Kidney (tissue), 22 donors: ENCODE results near the gene NUDT22. TPM values are rescaled to one million over a fixed set of nuclear protein-coding genes. Genes with fewer than 3 reads are reported as not detected.

ENCODE experiments used
- DNase-seq, 5 donors: peaks; one replicate each; pipeline ENCODE4 v3.0.0-alpha.2; 2013 to 2020
- FAIRE-seq: peaks from 2 replicates; lab custom pipeline; 2012; peaks lifted over from hg19 to GRCh38; lab: Jason Lieb, UNC
- H3K27ac ChIP-seq, 2 donors: one replicate each; pipeline ENCODE4 v1.7.0; 2013; ENCODE audit warnings: low read depth in 2 of 2, low read length in 2 of 2, inconsistent platforms in 1 of 2
- H3K27me3 ChIP-seq: one replicate; pipeline ENCODE4 v1.7.1; 2013; ENCODE audit warnings: low read length, inconsistent platforms; ENCODE audit not compliant: control insufficient read depth, insufficient read depth
- H3K36me3 ChIP-seq, 3 donors: one replicate each; pipeline versions ENCODE4 v1.7.0 to v1.7.1; 2013; ENCODE audit warnings: low read length in 3 of 3, control low read depth in 1 of 3, inconsistent platforms in 1 of 3; ENCODE audit not compliant: insufficient read depth in 3 of 3, control insufficient read depth in 2 of 3
- H3K4me1 ChIP-seq, 3 donors: one replicate each; pipeline versions ENCODE4 v1.7.0 to v1.7.1; 2013; ENCODE audit warnings: low read length in 3 of 3, inconsistent platforms in 1 of 3, low read depth in 1 of 3; ENCODE audit not compliant: control insufficient read depth in 2 of 3, insufficient read depth in 2 of 3
- H3K4me3 ChIP-seq, 3 donors: one replicate each; pipeline versions ENCODE4 v1.7.0 to v1.8.1; 2013; ENCODE audit warnings: low read length in 3 of 3, control low read depth in 1 of 3, inconsistent platforms in 1 of 3
- H3K9ac ChIP-seq, 3 donors: one replicate each; pipeline versions ENCODE4 v1.7.0 to v1.7.1; 2013; ENCODE audit warnings: low read length in 3 of 3, control low read depth in 1 of 3, inconsistent platforms in 1 of 3
- H3K9me3 ChIP-seq, 3 donors: one replicate each; pipeline versions ENCODE4 v1.7.0 to v1.7.1; 2013; ENCODE audit warnings: low read length in 3 of 3, control low read depth in 1 of 3, inconsistent platforms in 1 of 3; ENCODE audit not compliant: control insufficient read depth in 2 of 3, insufficient read depth in 1 of 3
- intact Hi-C: fragments of 100-400 bp; cut with DNase I; formaldehyde crosslinking; loops from one replicate; pipeline ENCODE4 v1.11.1; 2022
- long read RNA-seq, 10 donors: library from polyadenylated mRNA in 1 of 10; unstranded in 1 of 10; transcript quantifications; one replicate each; pipeline ENCODE4 v2.0.0 and lab custom pipeline, GENCODE V29; 2021 to 2026
- polyA plus RNA-seq: library from polyadenylated mRNA; stranded (reverse); fragments of 350-450 nt; fragmentation: Illumina TruSeq; extraction: RNeasy Lipid Tissue Mini Kit (QIAGEN cat#74804); gene quantifications from one replicate; pipeline ENCODE4 v1.2.3, GENCODE V29; 2014; ENCODE audit warnings: low read depth, low replicate concordance; ENCODE audit not compliant: insufficient read depth
- total RNA-seq: library from RNA; stranded (reverse); fragmentation: NEBNext Ultra II Directional; extraction: Animal tissue kit (Norgen Biotek cat#: 25700); gene quantifications from one replicate; pipeline ENCODE4 v1.2.1, GENCODE V29; 2021
- TF ChIP-seq, protein P1 (sequence below): IDR thresholded peaks from 3 replicates; pipeline ENCODE4 v1.5.1; 2012; ENCODE audit warnings: mild to moderate bottlenecking, moderate library complexity, borderline replicate concordance; ENCODE audit not compliant: insufficient read depth; ENCODE audit errors: extremely low read depth
- donor health status: control.
- donor health status: control.
- donor health status: control.
- donor health status: control.
- donor health status: control.
- donor health status: DM: yes; HTN: yes; CAD: no.
- donor health status: Normal renal cell carcinoma (clear cell type).

Gene NUDT22, protein sequence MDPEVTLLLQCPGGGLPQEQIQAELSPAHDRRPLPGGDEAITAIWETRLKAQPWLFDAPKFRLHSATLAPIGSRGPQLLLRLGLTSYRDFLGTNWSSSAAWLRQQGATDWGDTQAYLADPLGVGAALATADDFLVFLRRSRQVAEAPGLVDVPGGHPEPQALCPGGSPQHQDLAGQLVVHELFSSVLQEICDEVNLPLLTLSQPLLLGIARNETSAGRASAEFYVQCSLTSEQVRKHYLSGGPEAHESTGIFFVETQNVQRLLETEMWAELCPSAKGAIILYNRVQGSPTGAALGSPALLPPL
- total RNA-seq (64.5 TPM), polyA plus RNA-seq (150 TPM)
- long read RNA-seq, donor 1, transcript NUDT22-204 (5 exons, 986 nt) = minor isoform, 5 of 14 reads
- long read RNA-seq, donor 1, transcript NUDT22-201 (6 exons, 1,094 nt) = major isoform, 7 of 14 reads
- long read RNA-seq, donor 1, partial matches to known transcripts = 0 of 14 reads
- long read RNA-seq, donor 1, other reads (novel, unspliced or antisense) = 0 of 14 reads
- long read RNA-seq, donor 2, partial matches to known transcripts = 0 of 6 reads
- long read RNA-seq, donor 2, other reads (novel, unspliced or antisense) = 0 of 6 reads
- long read RNA-seq, donor 3, transcript NUDT22-201 (6 exons, 1,094 nt) = major isoform, 6 of 14 reads
- long read RNA-seq, donor 3, partial matches to known transcripts = 0 of 14 reads
- long read RNA-seq, donor 3, other reads (novel, unspliced or antisense) = 0 of 14 reads
- long read RNA-seq, donor 4, partial matches to known transcripts = 22 of 35 reads
- long read RNA-seq, donor 4, other reads (novel, unspliced or antisense) = 5 of 35 reads
- long read RNA-seq, donor 5 = 0 reads
- long read RNA-seq, donor 6, transcript NUDT22-201 (6 exons, 1,094 nt) = major isoform, 14 of 30 reads
- long read RNA-seq, donor 6, partial matches to known transcripts = 6 of 30 reads
- long read RNA-seq, donor 6, other reads (novel, unspliced or antisense) = 5 of 30 reads
- long read RNA-seq, donor 7, transcript NUDT22-201 (6 exons, 1,094 nt) = major isoform, 13 of 35 reads
- long read RNA-seq, donor 7, partial matches to known transcripts = 13 of 35 reads
- long read RNA-seq, donor 7, other reads (novel, unspliced or antisense) = 8 of 35 reads
- long read RNA-seq, donor 8, transcript NUDT22-201 (6 exons, 1,094 nt) = major isoform, 8 of 10 reads
- long read RNA-seq, donor 8, partial matches to known transcripts = 0 of 10 reads
- long read RNA-seq, donor 8, other reads (novel, unspliced or antisense) = 0 of 10 reads
- long read RNA-seq, donor 9, partial matches to known transcripts = 0 of 5 reads
- long read RNA-seq, donor 9, other reads (novel, unspliced or antisense) = 0 of 5 reads
- long read RNA-seq, donor 10, partial matches to known transcripts = 6 of 14 reads
- long read RNA-seq, donor 10, other reads (novel, unspliced or antisense) = 0 of 14 reads

DNA sequence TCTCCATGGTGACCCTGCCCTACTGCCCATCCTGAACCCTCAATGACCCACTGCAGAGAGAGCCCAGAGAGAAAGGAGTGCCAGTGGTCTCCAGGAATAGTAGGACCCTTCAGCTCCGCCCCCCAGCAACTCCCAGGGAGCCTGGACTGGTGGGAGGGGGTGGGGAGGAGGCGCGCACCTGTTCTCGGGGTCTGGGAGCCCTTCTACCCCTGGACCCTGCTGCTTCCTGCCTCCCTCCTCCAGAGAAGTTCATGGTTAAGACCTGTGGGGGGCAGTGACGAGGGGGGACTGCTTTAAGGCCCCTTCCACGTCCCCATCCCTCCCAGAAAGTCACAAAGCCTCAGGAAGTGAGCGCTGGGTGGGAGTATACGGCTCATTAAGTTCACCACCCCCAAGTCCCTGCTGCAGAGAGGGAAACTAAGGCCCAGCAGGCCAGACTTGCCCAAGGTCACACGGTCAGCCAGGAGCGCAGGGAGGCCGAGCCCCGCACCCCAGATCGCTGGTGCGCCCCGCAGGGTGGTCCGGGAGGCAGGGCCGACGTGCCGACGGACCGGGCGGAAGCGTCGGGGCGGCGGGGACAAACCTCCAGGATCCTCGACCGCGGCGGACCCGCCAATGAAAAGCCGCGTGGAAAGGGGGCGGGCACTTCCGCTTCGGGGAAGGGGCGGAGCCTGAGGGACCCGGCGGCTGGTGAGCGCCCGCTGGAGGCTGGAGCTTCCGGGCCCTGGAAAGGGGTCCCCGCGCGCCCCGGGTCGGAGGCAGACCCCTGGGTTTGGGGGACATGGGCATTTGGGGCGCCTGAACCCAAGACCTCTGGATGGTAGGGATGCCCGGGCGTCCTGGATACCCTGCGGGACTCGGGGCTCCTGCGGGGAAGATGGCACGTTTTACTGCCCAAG lies at the start of gene NUDT22, which contains the start of gene TRPT1:
Gene NUDT22, plus strand, starts transcription at position 667 of the 899 bp plus-strand sequence. CDS start 379 bp downstream, outside the sequence.
Gene TRPT1, minus strand, starts transcription at position 579 of the 899 bp plus-strand sequence. Its CDS starts 326 bp downstream, at position 253.
- FAIRE-seq = no peak
- no peaks in the 10 kb centered on the region for H3K9me3 ChIP-seq
- no peaks in the 10 kb centered on the region for H3K36me3 ChIP-seq
- no peaks in the 10 kb centered on the region for H3K27me3 ChIP-seq
- DNase-seq = peak; percentile 94 to 97 (median 95)
- peak within 1 kb of the TSS; percentile 74 to 91 (median 86) for H3K4me3 ChIP-seq
- H3K9ac ChIP-seq = peak within 1 kb of the TSS; percentile 55 to 98 (median 96)
- peak within 1 kb of the TSS; percentile 97 for H3K27ac ChIP-seq
- intact Hi-C loops = no loop called here
- TF ChIP-seq, protein P1, sequence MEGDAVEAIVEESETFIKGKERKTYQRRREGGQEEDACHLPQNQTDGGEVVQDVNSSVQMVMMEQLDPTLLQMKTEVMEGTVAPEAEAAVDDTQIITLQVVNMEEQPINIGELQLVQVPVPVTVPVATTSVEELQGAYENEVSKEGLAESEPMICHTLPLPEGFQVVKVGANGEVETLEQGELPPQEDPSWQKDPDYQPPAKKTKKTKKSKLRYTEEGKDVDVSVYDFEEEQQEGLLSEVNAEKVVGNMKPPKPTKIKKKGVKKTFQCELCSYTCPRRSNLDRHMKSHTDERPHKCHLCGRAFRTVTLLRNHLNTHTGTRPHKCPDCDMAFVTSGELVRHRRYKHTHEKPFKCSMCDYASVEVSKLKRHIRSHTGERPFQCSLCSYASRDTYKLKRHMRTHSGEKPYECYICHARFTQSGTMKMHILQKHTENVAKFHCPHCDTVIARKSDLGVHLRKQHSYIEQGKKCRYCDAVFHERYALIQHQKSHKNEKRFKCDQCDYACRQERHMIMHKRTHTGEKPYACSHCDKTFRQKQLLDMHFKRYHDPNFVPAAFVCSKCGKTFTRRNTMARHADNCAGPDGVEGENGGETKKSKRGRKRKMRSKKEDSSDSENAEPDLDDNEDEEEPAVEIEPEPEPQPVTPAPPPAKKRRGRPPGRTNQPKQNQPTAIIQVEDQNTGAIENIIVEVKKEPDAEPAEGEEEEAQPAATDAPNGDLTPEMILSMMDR = no peak
- peaks cover 0 to 28% (median 21%) of the 10 kb centered on the region in 3 donors for H3K4me1 ChIP-seq

DNA sequence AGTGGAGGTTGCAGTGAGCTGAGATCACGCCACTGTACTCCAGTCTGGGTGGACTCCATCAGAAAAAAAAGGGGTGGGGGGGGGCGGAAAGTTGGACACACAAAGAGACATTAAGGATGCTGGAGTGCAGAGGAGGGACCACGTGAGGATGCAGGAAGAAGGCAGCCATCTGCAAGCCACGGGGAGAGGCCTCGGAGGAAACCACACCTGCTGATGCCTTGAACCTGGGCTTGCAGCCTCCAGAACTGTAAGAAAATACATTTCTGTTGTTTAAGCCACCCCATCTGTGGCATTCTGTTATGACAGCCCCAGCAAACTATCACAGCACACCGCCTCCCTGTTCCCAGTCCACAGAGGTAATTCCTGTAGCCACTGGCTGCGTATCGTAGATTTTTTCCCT lies 49.3 kb upstream of the NUDT22 start:
- H3K27me3 ChIP-seq = no peaks in the 10 kb centered on the region
- H3K4me1 ChIP-seq = peaks cover 0 to 8% (median 6%) of the 10 kb centered on the region in 3 donors
- peaks cover 0 to 3% (median 0%) of the 10 kb centered on the region in 3 donors for H3K9me3 ChIP-seq
- H3K9ac ChIP-seq = no peak overlapping the region
- no peak overlapping the region for H3K4me3 ChIP-seq
- no peak overlapping the region for H3K27ac ChIP-seq
- no peak for FAIRE-seq
- H3K36me3 ChIP-seq = no peaks in the 10 kb centered on the region
- TF ChIP-seq, protein P1 = no peak
- intact Hi-C loops = no loop called here
- DNase-seq = no peak
